Measurements from ENCODE around the gene PSAP.

Gene PSAP

DNA sequence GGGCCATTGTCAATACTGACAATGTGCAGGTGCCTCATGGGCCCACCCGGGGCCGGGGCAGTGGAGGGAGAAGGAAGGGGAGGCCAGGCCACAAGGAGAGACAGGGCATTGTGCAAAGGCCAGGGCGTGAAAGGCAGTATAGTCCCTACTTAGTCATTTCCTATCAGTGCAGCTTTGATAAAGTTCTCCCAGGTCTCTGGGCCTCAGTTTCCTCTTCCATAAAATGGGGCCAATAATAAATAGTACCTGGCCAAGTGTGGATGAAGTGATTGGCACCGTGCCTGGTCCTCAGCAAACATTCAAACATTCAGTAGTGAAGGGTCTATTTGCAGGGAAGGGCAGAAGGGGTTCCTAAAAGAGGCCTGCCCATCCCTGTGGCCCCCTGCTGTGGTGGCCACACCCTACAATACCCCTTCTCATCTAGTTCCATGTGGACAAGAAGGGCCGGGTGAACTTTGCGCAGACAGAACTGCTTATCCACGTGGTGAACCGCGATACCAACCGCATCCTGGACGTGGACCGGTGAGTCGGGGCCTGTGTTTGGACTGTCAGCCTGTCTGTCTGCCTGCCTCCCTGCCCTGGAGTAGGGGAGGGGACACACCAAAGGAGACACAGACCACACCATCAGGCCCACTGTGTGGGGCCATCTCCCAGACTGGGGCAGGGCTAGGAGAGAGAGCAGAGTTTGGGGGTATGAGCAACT is 40.9 kb downstream of the PSAP start:
- DNase-seq (ENCODE audit: low read depth in 1 of 2, low spot score in 1 of 2): no peak

DNA sequence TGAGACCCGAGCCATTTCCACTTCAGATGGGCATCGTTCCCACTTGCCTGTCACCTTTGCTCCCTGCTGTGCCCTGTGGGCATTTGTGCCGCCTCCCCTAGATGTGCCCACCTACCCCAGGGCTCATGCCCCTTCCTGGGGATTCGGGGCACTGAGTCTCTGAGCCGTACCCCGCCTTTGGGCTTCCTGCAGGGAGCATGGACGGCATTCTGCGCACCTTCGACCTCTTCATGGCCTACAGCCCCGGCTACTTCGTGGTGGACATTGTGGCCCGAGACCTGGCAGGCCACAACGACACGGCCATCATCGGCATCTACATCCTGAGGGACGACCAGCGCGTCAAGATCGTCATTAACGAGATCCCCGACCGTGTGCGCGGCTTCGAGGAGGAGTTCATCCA is 41.4 kb downstream of the PSAP start:
- DNase-seq (ENCODE audit: low read depth in 1 of 2, low spot score in 1 of 2): no peak

DNA sequence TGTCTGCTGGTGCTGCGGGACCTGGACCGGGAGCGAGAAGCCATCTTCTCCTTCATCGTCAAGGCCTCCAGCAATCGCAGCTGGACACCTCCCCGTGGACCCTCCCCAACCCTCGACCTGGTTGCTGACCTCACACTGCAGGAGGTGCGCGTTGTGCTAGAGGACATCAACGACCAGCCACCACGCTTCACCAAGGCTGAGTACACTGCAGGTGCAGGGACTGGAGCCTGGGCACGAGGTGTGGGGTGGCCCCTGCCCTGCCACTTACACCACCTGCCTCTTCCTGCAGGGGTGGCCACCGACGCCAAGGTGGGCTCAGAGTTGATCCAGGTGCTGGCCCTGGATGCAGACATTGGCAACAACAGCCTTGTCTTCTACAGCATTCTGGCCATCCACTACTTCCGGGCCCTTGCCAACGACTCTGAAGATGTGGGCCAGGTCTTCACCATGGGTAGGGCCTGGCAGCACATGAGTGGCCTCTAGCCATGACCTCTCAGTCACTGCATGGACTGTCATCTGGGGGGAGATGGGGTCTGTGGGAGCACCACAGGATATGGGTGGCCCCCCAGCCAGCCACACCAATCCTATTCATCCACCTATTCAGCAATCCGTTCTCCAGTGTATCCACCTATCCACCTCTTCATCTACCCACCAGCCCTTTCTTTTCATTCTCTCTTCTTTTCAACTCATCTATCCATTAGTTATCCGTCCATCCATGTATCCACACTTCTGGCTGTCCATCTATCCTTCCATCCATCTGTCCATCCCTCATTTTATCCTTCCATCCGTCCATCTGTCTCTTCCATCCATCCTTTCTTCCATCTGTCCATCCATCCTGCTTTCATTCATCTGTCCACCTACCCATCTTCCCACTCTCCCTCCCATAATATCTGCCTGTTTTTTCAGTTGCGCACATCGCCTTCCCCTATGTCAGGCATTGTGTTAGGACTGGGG is 43.2 kb downstream of the PSAP start:
- no peak for DNase-seq (ENCODE audit: low read depth in 1 of 2, low spot score in 1 of 2)

DNA sequence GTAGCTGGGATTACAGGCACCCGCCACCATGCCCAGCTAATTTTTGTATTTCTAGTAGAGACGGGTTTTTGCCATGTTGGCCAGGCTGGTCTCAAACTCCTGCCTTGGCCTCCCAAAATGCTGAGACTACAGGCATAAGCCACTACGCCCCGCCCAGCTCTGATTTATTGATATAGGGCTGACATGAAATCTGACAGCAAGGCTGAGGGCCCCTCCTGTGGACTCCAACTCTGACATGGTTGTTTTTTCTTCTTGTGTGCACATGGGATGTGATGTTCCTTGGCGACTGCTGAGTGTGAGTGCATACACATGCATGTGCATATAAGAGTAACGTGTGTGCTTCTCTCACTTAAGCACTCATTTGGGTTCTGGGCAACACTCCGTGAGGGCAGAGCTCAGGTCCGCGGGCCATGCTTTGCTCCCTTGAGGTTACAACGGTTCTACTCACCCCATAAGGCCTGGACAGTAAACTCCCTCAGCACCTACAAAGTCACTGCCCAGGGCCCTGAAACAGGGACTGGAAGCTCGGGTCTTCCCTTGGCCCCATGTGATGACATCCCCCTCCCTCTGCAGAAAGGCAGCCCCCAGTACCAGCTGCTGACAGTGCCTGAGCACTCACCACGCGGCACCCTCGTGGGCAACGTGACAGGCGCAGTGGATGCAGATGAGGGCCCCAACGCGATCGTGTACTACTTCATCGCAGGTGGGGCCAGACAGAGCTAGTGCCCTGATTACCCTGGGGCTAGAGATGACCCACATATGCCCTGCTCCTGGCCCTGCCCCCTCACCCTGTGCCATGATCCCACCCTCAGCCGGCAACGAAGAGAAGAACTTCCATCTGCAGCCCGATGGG is 44.1 kb downstream of the PSAP start:
- no peak for DNase-seq (ENCODE audit: low read depth in 1 of 2, low spot score in 1 of 2)

DNA sequence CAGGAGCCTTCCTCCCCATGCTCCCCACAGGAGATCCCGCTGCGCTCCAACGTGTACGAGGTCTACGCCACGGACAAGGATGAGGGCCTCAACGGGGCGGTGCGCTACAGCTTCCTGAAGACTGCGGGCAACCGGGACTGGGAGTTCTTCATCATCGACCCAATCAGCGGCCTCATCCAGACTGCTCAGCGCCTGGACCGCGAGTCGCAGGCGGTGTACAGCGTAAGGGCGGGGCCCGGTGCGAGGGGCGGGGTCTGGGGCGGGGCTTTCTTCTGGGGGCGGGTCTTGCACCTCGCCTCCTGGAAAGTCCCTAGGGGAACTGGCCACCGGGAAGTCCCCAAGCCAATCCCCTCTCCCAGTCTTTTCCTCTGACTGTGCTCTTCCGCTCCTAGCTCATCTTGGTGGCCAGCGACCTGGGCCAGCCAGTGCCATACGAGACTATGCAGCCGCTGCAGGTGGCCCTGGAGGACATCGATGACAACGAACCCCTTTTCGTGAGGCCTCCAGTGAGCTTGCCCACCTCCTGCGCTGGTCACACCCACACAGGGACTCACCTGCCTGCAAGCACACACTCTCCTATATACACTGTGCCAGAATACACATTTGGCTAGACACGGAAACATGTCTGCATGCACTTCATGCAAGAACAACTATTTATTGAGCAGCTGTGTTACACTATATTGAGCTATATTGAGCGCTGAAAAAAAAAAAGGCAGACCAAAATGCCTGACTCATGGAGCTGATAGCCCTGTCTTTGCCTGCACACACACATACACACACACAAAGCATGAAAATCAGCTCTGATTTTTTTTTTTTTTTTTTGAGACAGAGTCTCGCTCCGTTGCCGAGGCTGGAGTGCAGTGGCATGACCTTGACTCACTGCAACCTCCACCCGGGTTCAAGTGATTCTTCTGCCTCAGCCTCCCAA is 45.0 kb downstream of the PSAP start:
- DNase-seq (ENCODE audit: low read depth in 1 of 2, low spot score in 1 of 2): no peak

DNA sequence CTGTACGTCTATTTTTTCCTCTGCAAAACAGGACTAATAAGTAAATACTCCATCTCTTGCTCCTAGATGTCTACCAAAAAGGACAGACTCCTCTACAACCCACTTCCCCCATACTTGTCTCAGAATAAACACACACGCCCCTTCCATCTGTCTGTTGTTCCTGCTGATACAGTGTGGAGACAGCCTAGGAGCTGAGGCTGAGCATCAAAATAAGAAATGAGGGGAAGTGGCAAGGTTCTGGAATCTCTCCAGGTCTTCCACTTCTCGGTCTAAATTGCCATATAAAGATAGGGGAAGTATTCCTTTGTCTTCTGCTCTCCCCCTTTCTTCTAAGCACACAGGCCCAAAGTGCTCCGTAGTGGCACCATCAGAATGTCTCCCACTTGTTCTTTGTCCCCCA is 47.0 kb downstream of the PSAP start:
- no peak for DNase-seq (ENCODE audit: low read depth in 1 of 2, low spot score in 1 of 2)

DNA sequence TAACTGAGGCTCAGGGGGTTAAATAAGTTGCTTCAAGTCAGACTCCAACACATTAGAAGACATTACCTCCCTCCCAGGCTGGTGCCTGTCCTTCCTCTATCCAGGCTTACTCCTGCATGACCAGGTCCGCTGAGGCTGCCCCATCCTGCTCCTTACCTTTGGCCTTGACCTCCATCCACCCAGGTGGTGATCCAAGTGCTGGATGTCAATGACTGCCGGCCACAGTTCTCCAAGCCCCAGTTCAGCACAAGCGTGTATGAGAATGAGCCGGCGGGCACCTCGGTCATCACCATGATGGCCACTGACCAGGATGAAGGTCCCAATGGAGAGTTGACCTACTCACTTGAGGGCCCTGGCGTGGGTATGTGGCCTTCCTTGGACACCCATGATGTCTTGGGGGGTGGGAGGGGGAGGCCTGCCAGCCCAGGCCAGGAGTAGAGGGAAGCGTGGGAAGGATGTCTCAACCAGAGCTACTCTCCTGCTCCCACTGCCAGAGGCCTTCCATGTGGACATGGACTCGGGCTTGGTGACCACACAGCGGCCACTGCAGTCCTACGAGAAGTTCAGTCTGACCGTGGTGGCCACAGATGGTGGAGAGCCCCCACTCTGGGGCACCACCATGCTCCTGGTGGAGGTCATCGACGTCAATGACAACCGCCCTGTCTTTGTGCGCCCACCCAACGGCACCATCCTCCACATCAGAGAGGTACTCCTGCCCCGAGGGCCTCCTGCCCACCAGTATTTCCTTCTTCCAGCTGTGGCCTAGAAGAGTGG is 48.1 kb downstream of the PSAP start:
- DNase-seq (ENCODE audit: low read depth in 1 of 2, low spot score in 1 of 2): no peak

DNA sequence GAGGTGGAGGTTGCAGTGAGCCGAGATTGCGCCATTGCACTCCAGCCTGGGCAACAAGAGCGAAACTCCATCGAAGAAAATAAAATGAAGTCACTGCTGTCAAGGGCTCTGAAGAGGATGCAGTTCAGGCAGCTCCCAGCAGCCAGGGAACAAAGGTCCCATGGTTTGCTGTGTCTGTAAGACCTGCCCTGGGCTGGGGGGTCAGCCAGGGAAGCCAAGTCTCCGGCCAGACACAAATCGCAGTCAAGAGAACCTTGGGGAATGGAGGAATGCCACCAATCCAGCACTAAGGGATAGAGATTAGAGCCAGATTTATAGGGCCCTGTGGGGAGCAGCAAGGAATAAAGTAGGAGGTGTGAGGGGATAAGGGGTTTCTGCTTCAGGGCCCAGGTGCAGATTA is 48.8 kb downstream of the PSAP start:
- DNase-seq (ENCODE audit: low read depth in 1 of 2, low spot score in 1 of 2): no peak

DNA sequence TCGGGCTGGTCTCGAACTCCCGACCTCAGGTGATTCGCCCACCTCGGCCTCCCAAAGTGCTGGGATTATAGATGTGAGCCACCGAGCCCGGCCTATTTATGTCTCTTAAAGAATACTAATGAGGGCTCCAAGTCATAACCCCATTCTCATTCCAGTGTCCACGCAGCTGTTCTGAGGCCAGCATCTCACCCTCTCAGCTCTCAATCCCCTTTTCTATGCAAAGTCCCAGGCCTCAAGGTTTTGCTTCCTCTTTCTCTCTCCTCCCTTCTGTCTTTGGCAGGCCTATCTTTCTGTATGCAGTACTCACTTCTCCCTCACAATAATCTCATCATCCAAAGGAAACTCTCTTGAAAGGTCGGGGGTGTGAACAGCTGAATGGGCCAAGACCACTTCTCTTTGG is 49.7 kb downstream of the PSAP start:
- no peak for DNase-seq (ENCODE audit: low read depth in 1 of 2, low spot score in 1 of 2)

DNA sequence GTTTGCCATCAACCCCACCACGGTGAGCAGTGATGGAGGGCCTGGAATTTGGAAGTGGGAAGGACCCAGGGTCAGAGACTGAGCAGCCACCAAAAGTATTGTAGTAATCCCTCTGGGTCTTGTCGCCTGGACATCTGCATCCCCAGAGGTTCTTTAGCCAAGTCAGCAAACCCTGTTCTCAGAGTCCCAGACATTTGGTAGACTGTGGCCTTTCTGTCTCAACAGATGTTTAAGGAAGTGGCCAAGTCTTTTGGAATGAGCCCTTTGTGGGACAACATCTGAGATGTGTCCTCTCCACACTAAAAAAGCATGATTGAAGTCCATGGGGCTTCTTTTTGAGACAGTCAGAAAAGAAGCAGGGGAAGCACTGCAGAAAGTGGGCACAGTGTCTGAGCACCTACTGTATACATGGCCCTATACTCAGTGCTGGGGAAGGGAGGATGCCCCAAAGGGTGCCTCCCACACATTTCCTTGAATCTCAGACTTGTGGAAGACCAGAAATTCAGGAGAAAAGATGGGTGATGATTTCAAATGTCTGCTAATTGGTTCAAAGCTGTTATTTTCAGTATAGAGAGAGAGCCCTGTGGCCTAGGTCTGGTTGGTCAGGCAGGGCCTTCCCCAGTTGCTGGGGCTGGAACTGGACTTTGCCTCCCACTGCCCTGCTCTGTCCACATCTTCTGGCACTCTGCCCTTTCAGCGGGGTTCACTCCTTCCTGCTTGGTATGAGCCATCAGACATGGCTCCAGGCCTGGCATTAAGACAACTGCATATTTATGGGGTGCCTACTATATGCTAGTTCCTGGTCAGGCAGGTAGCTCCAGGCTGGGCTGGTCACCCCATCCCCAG is 51.2 kb downstream of the PSAP start:
- no peak for DNase-seq (ENCODE audit: low read depth in 1 of 2, low spot score in 1 of 2)

DNA sequence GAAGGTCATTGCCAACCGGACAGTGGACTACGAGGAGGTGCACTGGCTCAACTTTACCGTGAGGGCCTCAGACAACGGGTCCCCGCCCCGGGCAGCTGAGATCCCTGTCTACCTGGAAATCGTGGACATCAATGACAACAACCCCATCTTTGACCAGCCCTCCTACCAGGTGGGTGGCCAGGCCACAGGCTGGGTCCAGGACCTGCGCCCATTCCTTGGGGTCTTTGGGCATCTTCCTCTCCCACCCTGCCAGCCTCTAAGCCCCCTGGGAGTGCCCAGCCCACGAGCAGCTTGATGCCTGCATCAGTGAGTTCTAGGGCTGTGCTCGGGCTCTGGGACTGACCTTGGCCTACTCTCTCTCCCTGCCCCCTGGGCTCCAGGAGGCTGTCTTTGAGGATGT is 51.9 kb downstream of the PSAP start:
- DNase-seq (ENCODE audit: low read depth in 1 of 2, low spot score in 1 of 2): no peak

DNA sequence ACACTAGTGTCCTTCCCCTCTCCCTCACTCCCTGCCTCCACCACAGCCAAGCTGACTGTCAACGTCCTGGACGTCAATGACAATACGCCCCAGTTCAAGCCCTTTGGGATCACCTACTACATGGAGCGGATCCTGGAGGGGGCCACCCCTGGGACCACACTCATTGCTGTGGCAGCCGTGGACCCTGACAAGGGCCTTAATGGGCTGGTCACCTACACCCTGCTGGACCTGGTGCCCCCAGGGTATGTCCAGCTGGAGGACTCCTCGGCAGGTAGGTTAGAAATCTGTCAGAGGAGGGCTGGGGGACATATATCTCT is 52.8 kb downstream of the PSAP start:
- no peak for DNase-seq (ENCODE audit: low read depth in 1 of 2, low spot score in 1 of 2)

DNA sequence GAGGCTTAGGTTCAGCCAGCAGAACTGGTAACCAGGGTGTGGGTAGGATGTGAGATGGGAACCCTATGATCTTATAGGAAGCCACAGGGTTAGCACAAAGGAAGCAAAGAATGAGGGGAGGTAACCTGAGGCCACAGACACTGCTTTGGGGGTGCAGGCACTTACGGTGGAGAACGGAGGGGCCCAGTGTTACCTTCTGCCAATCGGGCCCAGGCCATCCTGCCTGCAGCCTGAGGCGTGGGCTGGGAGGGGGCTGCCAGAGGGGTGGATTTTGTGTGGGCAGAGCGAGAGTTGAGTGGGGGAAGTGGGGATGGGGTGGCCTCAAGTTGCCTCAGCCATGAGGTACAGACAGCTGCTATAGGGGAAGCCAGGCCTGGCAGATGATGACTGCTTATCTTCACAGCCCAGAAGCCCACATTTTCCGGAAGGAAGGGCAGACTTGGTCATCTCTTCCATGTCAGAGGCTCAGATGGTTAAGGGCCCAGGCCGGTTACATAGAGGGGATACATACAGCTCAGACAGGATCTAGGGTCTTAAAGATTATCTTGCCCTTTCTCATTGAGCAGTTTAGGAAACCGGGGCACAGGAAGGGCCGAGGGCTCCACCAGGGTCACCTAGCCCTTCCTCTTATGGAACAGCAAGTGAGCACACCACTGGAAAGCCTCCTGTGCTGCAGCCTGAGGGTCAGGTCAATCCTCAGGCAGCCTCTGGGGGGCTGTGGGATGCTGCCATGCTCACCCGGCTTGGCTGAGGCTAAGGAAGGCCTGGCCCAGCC is 53.3 kb downstream of the PSAP start:
- no peak for DNase-seq (ENCODE audit: low read depth in 1 of 2, low spot score in 1 of 2)

DNA sequence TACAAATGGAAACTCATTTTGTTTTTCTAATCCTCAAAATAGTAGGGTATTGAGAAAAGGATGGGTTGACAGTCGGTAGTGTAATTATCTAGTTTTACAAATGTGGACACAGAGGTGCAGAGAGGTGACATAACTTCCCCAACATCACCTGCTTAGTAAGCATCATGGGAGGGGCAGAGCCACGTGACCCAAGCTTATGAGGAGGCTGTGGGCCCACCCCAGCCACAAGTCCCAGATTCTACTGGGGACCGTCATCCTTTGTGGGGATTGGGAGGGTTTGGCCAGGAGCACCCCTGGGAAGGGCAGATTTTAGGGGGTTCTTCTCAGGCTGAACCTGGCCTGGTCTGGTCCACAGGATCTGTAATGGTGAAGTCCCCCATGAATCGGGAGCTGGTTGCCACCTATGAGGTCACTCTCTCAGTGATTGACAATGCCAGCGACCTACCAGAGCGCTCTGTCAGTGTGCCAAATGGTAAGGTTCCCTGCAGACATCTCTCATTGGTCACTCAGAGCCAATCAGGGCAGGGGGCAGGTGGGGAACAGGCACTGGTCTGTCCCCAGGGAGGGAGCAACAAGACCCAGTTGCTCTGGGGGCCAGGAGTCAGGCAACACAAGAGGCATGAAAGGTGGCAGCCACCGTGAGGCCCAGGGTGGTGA is 54.2 kb downstream of the PSAP start:
- DNase-seq (ENCODE audit: low read depth in 1 of 2, low spot score in 1 of 2): no peak

DNA sequence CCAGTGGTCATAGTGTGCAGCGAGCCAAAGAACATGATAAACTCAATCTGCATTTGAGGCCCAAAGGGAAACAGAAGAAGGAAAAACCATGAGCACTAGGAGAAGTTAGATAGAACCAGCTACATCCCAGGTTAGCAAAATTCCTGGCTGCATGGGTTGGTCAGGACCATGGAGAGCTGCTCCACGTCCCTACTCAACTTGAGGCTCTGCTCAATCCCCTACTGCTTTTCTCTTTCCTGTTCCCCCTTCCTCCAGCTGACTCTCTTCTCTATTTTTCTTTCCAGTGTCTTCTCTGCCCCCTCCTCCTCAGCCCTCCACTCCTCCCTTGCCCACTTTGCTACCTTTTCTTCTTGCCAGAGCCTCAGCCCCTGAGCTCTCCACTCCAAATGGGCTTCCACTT is 55.8 kb downstream of the PSAP start:
- DNase-seq (ENCODE audit: low read depth in 1 of 2, low spot score in 1 of 2): no peak

DNA sequence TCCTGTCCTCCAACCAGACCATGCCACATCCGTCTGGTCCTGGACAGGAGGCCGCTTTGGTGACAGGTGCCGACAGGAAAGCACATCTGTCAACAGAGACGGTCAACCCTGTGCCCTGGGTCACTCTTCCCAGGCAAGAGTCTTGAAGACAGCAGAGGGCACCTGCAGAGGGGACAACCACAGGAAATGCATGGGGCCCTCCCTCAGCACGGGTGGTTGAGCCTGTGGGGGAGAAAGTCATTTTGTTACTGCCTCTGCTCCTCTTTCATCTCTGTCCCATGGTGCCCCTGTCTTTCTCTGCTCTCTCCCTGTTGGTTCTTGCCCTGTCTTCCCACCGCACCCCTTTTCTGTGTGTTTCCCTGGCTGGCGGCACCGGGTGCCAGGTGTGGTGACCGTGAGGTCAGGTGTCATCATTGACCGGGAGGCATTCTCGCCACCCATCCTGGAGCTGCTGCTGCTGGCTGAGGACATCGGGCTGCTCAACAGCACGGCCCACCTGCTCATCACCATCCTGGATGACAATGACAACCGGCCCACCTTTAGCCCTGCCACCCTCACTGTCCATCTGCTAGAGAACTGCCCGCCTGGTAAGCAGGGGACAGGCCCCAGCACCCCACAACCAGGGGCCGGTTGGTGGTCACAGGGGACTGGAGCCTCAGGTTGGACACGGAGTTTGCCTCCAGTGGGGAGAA is 60.2 kb downstream of the PSAP start:
- DNase-seq (ENCODE audit: low read depth in 1 of 2, low spot score in 1 of 2): no peak

DNA sequence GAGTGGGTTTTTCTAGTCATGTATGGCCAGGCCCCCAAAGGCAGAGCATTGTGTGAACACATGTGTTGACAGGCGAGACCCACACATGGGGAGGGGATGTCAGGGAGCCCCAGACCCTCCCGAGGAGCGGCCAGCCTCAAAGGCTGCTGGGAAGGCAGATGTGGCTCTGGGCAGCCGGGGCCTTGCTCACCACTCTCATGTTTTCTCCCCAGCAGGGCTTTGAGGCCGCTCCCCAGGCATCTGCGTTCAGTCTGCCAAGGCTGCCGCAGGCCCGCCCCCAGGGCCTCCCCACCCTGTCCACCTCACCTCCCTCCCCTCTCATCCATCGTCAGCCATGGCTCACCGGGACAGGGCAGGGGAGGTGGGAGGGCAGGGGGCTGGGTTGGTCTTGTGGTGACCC is 61.2 kb downstream of the PSAP start:
- no peak for DNase-seq (ENCODE audit: low read depth in 1 of 2, low spot score in 1 of 2)

All from activated T-helper 1 cell treated with anti-CD3 and anti-CD28 coated beads, Interleukin-2, amount 50 U/mL, for 16 hours (primary cell).